SK-N-SH (cell line): Measurements from ENCODE around the gene RNF144B. TPM values are rescaled to one million over a fixed set of nuclear protein-coding genes. Genes with fewer than 3 reads are reported as not detected.

Source experiments
- CTCF ChIA-PET: fragments of 300-600, 350-600 bp; formaldehyde crosslinking; extraction: SDS; loops from one replicate; lab custom pipeline; 2021; lab: Yijun Ruan, JAX
- POLR2A ChIA-PET: fragments of 350-600 bp; sonication (Branson Sonifier 250); formaldehyde crosslinking; extraction: SDS; loops from one replicate; lab custom pipeline; 2020; ENCODE audit warnings: antibody characterized with exemption, inconsistent platforms; lab: Yijun Ruan, JAX
- DNase-seq: peaks from one replicate; pipeline ENCODE4 v3.0.0; 2012
- H2AFZ ChIP-seq: fragments of 200-600 bp; sonication (generic); 2 replicates; pipeline ENCODE4 v1.8.1; 2016; ENCODE audit warnings: antibody characterized with exemption, mild to moderate bottlenecking, low read depth
- H3F3A ChIP-seq: fragments of 200-600 bp; sonication (generic); replicated peaks from 2 replicates; pipeline ENCODE3; 2016; ENCODE audit warnings: antibody characterized with exemption, mild to moderate bottlenecking; ENCODE audit not compliant: insufficient read depth
- H3K27ac ChIP-seq, 2 experiments: fragments of 200-500 bp in 1 of 2; fragments of 200-600 bp in 1 of 2; sonication (Bioruptor generic) in 1 of 2; sonication (generic), shearing (Covaris generic) in 1 of 2; 2 replicates each; pipeline versions ENCODE4 v1.5.1 to v1.6.1; 2014 to 2016; ENCODE audit warnings: low read depth in 2 of 2, inconsistent platforms in 1 of 2, low read length in 1 of 2, mild to moderate bottlenecking in 1 of 2, mixed read lengths in 1 of 2
- H3K27me3 ChIP-seq: fragments of 200-600 bp; sonication (generic), shearing (Covaris generic); 2 replicates; pipeline ENCODE4 v1.6.1; 2016; ENCODE audit warnings: mixed run types; ENCODE audit not compliant: insufficient read depth
- H3K36me3 ChIP-seq, 2 experiments: fragments of 200-500 bp in 1 of 2; fragments of 200-600 bp in 1 of 2; sonication (Bioruptor generic) in 1 of 2; sonication (generic) in 1 of 2; replicated peaks in 1 of 2; 2 replicates each; pipeline versions ENCODE3 to v1.5.1; 2014 to 2016; ENCODE audit warnings: low read length in 1 of 2, mild to moderate bottlenecking in 1 of 2; ENCODE audit not compliant: insufficient read depth in 2 of 2, control insufficient read depth in 1 of 2
- H3K4me1 ChIP-seq, 2 experiments: fragments of 200-500 bp in 1 of 2; fragments of 200-600 bp in 1 of 2; sonication (Bioruptor generic) in 1 of 2; sonication (generic), shearing (Covaris generic) in 1 of 2; 2 replicates each; pipeline versions ENCODE4 v1.5.1 to v1.6.1; 2014 to 2016; ENCODE audit warnings: low read depth in 1 of 2, low read length in 1 of 2, mixed run types in 1 of 2; ENCODE audit not compliant: insufficient read depth in 2 of 2, control insufficient read depth in 1 of 2
- H3K4me2 ChIP-seq: fragments of 200-600 bp; sonication (generic), shearing (Covaris generic); 2 replicates; pipeline ENCODE4 v1.6.1; 2017; ENCODE audit warnings: mixed run types
- H3K4me3 ChIP-seq, 2 experiments: fragments of 200-500 bp in 1 of 2; fragments of 200-600 bp in 1 of 2; sonication (Bioruptor generic) in 1 of 2; sonication (generic), shearing (Covaris generic) in 1 of 2; 2 replicates each; pipeline versions ENCODE4 v1.5.1 to v1.8.1; 2014 to 2016; ENCODE audit warnings: low read depth in 2 of 2, inconsistent platforms in 1 of 2, low read length in 1 of 2, mild to moderate bottlenecking in 1 of 2, mixed read lengths in 1 of 2, moderate library complexity in 1 of 2
- H3K79me2 ChIP-seq: fragments of 200-600 bp; sonication (generic); 2 replicates; pipeline ENCODE4 v1.8.1; 2017; ENCODE audit warnings: mild to moderate bottlenecking; ENCODE audit not compliant: insufficient read depth
- H3K9ac ChIP-seq: fragments of 200-600 bp; sonication (generic); 2 replicates; pipeline ENCODE4 v1.6.1; 2017; ENCODE audit warnings: mixed run types
- H3K9me2 ChIP-seq: fragments of 200-600 bp; sonication (generic); 2 replicates; pipeline ENCODE4 v1.6.1; 2017; ENCODE audit warnings: mixed run types
- H3K9me3 ChIP-seq: fragments of 200-600 bp; sonication (generic); 2 replicates; pipeline ENCODE4 v1.6.1; 2017; ENCODE audit warnings: mixed run types, mild to moderate bottlenecking, moderate library complexity
- H4K20me1 ChIP-seq: fragments of 200-600 bp; sonication (generic); 2 replicates; pipeline ENCODE4 v1.6.1; 2017; ENCODE audit warnings: mild to moderate bottlenecking, mixed run types; ENCODE audit not compliant: insufficient read depth
- CHD2 ChIP-seq: fragments of 150-350 bp; IDR thresholded peaks from 2 replicates; pipeline ENCODE4 v1.6.1; 2018; ENCODE audit warnings: low read length; ENCODE audit not compliant: partially characterized antibody
- ELF1 ChIP-seq: IDR thresholded peaks from 2 replicates; pipeline ENCODE4 v1.4.0; 2012
- FOXM1 ChIP-seq: IDR thresholded peaks from 2 replicates; pipeline ENCODE4 v1.4.0; 2012; ENCODE audit warnings: low read depth, mild to moderate bottlenecking
- GABPA ChIP-seq: IDR thresholded peaks from 2 replicates; pipeline ENCODE4 v1.4.0; 2012; ENCODE audit warnings: low read depth, mild to moderate bottlenecking
- JUND ChIP-seq: IDR thresholded peaks from 2 replicates; pipeline ENCODE4 v1.4.0; 2012
- RAD21 ChIP-seq: IDR thresholded peaks from 2 replicates; pipeline ENCODE4 v1.6.1; 2012; ENCODE audit warnings: mild to moderate bottlenecking, low read length
- RCOR1 ChIP-seq: fragments of 150-350 bp; IDR thresholded peaks from 2 replicates; pipeline ENCODE4 v1.6.1; 2017; ENCODE audit warnings: antibody characterized with exemption, low read length
- SMC3 ChIP-seq: IDR thresholded peaks from 2 replicates; pipeline ENCODE4 v1.6.1; 2012; ENCODE audit warnings: low read depth, low read length, improper control_type of control experiment
- TAF1 ChIP-seq: IDR thresholded peaks from 2 replicates; pipeline ENCODE4 v1.6.1; 2012; ENCODE audit warnings: low read depth, mild to moderate bottlenecking, low read length, moderate library complexity, borderline replicate concordance
- TCF12 ChIP-seq: IDR thresholded peaks from 2 replicates; pipeline ENCODE4 v1.4.0; 2012
- WGBS: methylation state at CpG from one replicate; pipeline ENCODE4 v1.1.6; 2017; ENCODE audit warnings: low lambda C conversion rate; 5-methylcytosine and 5-hydroxymethylcytosine counted together
- polyA plus RNA-seq, 3 experiments: library from polyadenylated mRNA; depleted of rRNA; stranded (reverse); fragments of >200 nt; gene quantifications; 2 replicates each; pipeline ENCODE4 v1.2.3, GENCODE V29; 2012
- TF ChIP-seq, protein P1 (sequence below): IDR thresholded peaks from 2 replicates; pipeline ENCODE4 v1.6.1; 2012; ENCODE audit warnings: mild to moderate bottlenecking, low read depth, low read length, moderate library complexity
- TF ChIP-seq, protein P2 (sequence below): IDR thresholded peaks from 2 replicates; pipeline ENCODE4 v1.4.0; 2012; ENCODE audit warnings: low read depth
- TF ChIP-seq, protein P3 (sequence below): IDR thresholded peaks from 2 replicates; pipeline ENCODE4; 2012
- TF ChIP-seq, protein P4 (sequence below): IDR thresholded peaks from 2 replicates; pipeline ENCODE4 v1.4.0; 2012; ENCODE audit warnings: low read depth, borderline replicate concordance
- TF ChIP-seq, protein P5 (sequence below): fragments of 150-350 bp; IDR thresholded peaks from 2 replicates; pipeline ENCODE4 v1.6.1; 2016; ENCODE audit warnings: mild to moderate bottlenecking, low read depth, low read length
- TF ChIP-seq, protein P6 (sequence below): fragments of 200-600 bp; sonication (generic); IDR thresholded peaks from 2 replicates; pipeline ENCODE4 v1.6.1; 2017; ENCODE audit warnings: antibody characterized with exemption, mild to moderate bottlenecking, moderate library complexity

Gene RNF144B
- polyA plus RNA-seq, 1 of the 3 experiments (the other 2 are of a cell fraction): 1.2 TPM

DNA sequence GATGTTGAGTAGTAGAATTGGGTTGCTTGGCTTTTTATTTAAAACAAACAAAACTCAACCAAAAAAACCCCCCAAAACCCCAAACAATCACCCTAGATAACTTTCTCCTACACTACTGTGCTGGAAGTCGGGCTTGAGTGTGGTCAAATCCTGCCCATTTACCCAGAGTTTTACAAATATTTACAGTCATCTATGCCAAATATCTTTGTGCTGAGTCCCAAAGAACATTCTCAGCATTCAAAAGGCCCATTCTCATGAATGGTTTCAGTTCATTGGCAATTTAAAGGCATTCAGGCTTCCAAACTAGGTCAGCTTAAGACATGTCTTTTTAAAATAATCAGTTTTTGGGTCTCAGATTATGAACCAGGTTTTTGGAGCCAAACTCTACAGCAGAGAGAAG, 1.8 kb downstream of the RNF144B start (continued):
- TF ChIP-seq RCOR1: no peak
- TF ChIP-seq TAF1: peak; percentile 16; the same call in 1 of the 2 replicates
- no peak for TF ChIP-seq SMC3
- no peak for TF ChIP-seq ELF1
- TF ChIP-seq, protein P1, sequence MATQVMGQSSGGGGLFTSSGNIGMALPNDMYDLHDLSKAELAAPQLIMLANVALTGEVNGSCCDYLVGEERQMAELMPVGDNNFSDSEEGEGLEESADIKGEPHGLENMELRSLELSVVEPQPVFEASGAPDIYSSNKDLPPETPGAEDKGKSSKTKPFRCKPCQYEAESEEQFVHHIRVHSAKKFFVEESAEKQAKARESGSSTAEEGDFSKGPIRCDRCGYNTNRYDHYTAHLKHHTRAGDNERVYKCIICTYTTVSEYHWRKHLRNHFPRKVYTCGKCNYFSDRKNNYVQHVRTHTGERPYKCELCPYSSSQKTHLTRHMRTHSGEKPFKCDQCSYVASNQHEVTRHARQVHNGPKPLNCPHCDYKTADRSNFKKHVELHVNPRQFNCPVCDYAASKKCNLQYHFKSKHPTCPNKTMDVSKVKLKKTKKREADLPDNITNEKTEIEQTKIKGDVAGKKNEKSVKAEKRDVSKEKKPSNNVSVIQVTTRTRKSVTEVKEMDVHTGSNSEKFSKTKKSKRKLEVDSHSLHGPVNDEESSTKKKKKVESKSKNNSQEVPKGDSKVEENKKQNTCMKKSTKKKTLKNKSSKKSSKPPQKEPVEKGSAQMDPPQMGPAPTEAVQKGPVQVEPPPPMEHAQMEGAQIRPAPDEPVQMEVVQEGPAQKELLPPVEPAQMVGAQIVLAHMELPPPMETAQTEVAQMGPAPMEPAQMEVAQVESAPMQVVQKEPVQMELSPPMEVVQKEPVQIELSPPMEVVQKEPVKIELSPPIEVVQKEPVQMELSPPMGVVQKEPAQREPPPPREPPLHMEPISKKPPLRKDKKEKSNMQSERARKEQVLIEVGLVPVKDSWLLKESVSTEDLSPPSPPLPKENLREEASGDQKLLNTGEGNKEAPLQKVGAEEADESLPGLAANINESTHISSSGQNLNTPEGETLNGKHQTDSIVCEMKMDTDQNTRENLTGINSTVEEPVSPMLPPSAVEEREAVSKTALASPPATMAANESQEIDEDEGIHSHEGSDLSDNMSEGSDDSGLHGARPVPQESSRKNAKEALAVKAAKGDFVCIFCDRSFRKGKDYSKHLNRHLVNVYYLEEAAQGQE: no peak
- peak; percentile 27; the same call in 1 of the 2 replicates for TF ChIP-seq TCF12
- TF ChIP-seq RAD21: no peak
- TF ChIP-seq, protein P2, sequence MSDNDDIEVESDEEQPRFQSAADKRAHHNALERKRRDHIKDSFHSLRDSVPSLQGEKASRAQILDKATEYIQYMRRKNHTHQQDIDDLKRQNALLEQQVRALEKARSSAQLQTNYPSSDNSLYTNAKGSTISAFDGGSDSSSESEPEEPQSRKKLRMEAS: no peak
- TF ChIP-seq, protein P3, sequence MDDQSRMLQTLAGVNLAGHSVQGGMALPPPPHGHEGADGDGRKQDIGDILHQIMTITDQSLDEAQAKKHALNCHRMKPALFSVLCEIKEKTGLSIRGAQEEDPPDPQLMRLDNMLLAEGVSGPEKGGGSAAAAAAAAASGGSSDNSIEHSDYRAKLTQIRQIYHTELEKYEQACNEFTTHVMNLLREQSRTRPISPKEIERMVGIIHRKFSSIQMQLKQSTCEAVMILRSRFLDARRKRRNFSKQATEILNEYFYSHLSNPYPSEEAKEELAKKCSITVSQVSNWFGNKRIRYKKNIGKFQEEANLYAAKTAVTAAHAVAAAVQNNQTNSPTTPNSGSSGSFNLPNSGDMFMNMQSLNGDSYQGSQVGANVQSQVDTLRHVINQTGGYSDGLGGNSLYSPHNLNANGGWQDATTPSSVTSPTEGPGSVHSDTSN: no peak
- peak; percentile 64 for TF ChIP-seq JUND
- no peak for TF ChIP-seq FOXM1
- TF ChIP-seq CHD2: no peak
- TF ChIP-seq GABPA: no peak
- TF ChIP-seq, protein P4, sequence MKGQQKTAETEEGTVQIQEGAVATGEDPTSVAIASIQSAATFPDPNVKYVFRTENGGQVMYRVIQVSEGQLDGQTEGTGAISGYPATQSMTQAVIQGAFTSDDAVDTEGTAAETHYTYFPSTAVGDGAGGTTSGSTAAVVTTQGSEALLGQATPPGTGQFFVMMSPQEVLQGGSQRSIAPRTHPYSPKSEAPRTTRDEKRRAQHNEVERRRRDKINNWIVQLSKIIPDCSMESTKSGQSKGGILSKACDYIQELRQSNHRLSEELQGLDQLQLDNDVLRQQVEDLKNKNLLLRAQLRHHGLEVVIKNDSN: no peak
- TF ChIP-seq, protein P5, sequence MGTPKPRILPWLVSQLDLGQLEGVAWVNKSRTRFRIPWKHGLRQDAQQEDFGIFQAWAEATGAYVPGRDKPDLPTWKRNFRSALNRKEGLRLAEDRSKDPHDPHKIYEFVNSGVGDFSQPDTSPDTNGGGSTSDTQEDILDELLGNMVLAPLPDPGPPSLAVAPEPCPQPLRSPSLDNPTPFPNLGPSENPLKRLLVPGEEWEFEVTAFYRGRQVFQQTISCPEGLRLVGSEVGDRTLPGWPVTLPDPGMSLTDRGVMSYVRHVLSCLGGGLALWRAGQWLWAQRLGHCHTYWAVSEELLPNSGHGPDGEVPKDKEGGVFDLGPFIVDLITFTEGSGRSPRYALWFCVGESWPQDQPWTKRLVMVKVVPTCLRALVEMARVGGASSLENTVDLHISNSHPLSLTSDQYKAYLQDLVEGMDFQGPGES: no peak

DNA sequence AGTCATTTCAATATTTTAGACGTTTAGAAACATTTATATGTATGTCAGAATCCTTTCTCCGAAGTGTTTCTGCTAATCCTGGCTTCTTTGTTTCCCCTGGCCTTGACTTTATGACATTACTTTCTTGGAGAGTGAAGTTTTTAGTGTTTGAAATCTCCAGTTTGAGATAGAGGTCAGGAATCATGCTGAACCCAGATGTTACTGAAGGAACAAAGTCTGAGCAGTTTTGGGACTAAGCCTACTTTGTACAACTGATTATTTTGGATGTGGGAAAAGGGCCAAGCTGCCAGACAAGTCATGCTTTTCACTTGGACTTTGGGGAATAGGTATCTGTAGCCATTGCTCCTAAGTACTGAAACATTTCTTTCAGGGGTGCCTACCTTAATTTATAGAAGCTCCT, 2.3 kb downstream of the RNF144B start:
- peak overlapping the region; percentile 39; the same call in 1 of the 2 replicates for H3K9ac ChIP-seq
- no peak for DNase-seq
- H3K9me3 ChIP-seq: no peaks in the 10 kb centered on the region
- TF ChIP-seq, protein P6, sequence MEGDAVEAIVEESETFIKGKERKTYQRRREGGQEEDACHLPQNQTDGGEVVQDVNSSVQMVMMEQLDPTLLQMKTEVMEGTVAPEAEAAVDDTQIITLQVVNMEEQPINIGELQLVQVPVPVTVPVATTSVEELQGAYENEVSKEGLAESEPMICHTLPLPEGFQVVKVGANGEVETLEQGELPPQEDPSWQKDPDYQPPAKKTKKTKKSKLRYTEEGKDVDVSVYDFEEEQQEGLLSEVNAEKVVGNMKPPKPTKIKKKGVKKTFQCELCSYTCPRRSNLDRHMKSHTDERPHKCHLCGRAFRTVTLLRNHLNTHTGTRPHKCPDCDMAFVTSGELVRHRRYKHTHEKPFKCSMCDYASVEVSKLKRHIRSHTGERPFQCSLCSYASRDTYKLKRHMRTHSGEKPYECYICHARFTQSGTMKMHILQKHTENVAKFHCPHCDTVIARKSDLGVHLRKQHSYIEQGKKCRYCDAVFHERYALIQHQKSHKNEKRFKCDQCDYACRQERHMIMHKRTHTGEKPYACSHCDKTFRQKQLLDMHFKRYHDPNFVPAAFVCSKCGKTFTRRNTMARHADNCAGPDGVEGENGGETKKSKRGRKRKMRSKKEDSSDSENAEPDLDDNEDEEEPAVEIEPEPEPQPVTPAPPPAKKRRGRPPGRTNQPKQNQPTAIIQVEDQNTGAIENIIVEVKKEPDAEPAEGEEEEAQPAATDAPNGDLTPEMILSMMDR: no peak
- TF ChIP-seq RCOR1: no peak
- TF ChIP-seq ELF1: no peak
- TF ChIP-seq, protein P2: peak; percentile 56; the same call in 1 of the 2 replicates
- H4K20me1 ChIP-seq: no peaks in the 10 kb centered on the region
- H3K4me1 ChIP-seq: peaks cover 5 to 6% of the 10 kb centered on the region in 2 experiments; a peak in 2 of 4 replicates
- no peaks in the 10 kb centered on the region for H3K9me2 ChIP-seq
- H3K79me2 ChIP-seq: no peaks in the 10 kb centered on the region
- no peaks in the 10 kb centered on the region for H3K36me3 ChIP-seq
- ChIA-PET CTCF (no interaction called here), POLR2A (no interaction called here)
- H3F3A ChIP-seq: peaks cover 13% of the 10 kb centered on the region
- peak overlapping the region; percentile 64 to 79; a peak in 3 of 4 replicates for H3K27ac ChIP-seq
- H3K27me3 ChIP-seq: no peaks in the 10 kb centered on the region
- peak overlapping the region; percentile 67 to 73; a peak in 1 of 4 replicates for H3K4me3 ChIP-seq
- peak overlapping the region; percentile 50; the same call in 1 of the 2 replicates for H2AFZ ChIP-seq
- 21% methylated on average over 2 of the region's 2 CpGs for WGBS
- H3K4me2 ChIP-seq: peak overlapping the region; percentile 82
